Measurements from ENCODE around the gene FOS. TPM values are rescaled to one million over a fixed set of nuclear protein-coding genes. Genes with fewer than 3 reads are reported as not detected.
A peak's percentile ranks its signal among the peaks of the same experiment; 100 is the strongest.

Gene FOS
- total RNA-seq, 2 experiments from 2014 or later = 1,565 to 1,685 TPM

- Histone ChIP-seq H3K27ac (ENCODE audit: low read depth in 1 of 2, low read length in 2 of 2) (no peak overlapping the region), H3K4me1 (ENCODE audit: insufficient read depth, low read length) (peaks cover 58% of the 10 kb centered on the region), H3K27me3 (ENCODE audit: control insufficient read depth in 1 of 2, insufficient read depth in 2 of 2, low read length in 2 of 2) (no peaks in the 10 kb centered on the region), H3K36me3 (ENCODE audit: insufficient read depth, low read length) (no peaks in the 10 kb centered on the region), H3K4me3 (ENCODE audit: low read length) (no peak overlapping the region), H3K9me3 (ENCODE audit: control insufficient read depth in 1 of 2, insufficient read depth in 1 of 2, low read length in 2 of 2) (no peaks in the 10 kb centered on the region)
- Mint-ChIP-seq H3K4me3 (no peak overlapping the region), H3K27ac (peak overlapping the region; percentile 59), H3K36me3 (ENCODE audit: low read depth) (no peaks in the 10 kb centered on the region), H3K27me3 (no peaks in the 10 kb centered on the region), H3K9me3 (no peaks in the 10 kb centered on the region), H3K4me1 (ENCODE audit: low read depth) (peaks cover 71% of the 10 kb centered on the region)
- ATAC-seq (ENCODE audit: poor library complexity) (no peak), DNase-seq (no peak)
- CTCF ChIA-PET = interaction anchor here (1.6 to 4.0 kb wide), 2 partner anchors 17 to 53 kb away, joined by 6 to 28 read pairs; no protein-coding TSS in a partner anchor
- TF ChIP-seq CTCF (IDR thresholded peaks at IDR 0.05) = no peak
- POLR2A ChIA-PET = interaction anchor here (2.3 kb wide), 1 partner anchor 64 kb away, joined by 21 read pairs; no protein-coding TSS in a partner anchor
- intact Hi-C loops (cut with DNase I, micrococcal nuclease) = loop anchor here in 1 of 2 experiments (5.0 kb wide), 1 partner anchor 99 kb away; no protein-coding TSS in a partner anchor
Observed at GRCh38 chr14:75231320-75231719, 47.3 kb upstream of the FOS start.

GRCh38 chr14:75232191-75232590 is 46.4 kb upstream of the FOS start:
- CTCF ChIA-PET = interaction anchor here (0.6 to 4.0 kb wide), 20 partner anchors 9 to 91 kb away, joined by 3 to 32 read pairs (median 5); partner anchors contain the start of gene FOS
- no peaks in the 10 kb centered on the region for H3K36me3 ChIP-seq (ENCODE audit: insufficient read depth, low read length)
- peaks cover 58% of the 10 kb centered on the region for H3K4me1 ChIP-seq (ENCODE audit: insufficient read depth, low read length)
- TF ChIP-seq CTCF (IDR thresholded peaks at IDR 0.05) = no peak
- H3K4me3 ChIP-seq (ENCODE audit: low read length) = no peak overlapping the region
- POLR2A ChIA-PET = interaction anchor here (1.3 to 2.3 kb wide), 6 partner anchors 15 to 63 kb away, joined by 4 to 21 read pairs (median 11); no protein-coding TSS in a partner anchor
- ATAC-seq (ENCODE audit: poor library complexity) (no peak), DNase-seq (no peak)
- no peaks in the 10 kb centered on the region for H3K9me3 ChIP-seq (ENCODE audit: control insufficient read depth in 1 of 2, insufficient read depth in 1 of 2, low read length in 2 of 2)
- no peaks in the 10 kb centered on the region for H3K9me3 Mint-ChIP-seq
- H3K36me3 Mint-ChIP-seq (ENCODE audit: low read depth) = no peaks in the 10 kb centered on the region
- intact Hi-C loops (cut with DNase I, micrococcal nuclease) = loop anchor here (1.0 to 5.0 kb wide), 7 partner anchors 15 to 100 kb away; no protein-coding TSS in a partner anchor
- H3K27ac ChIP-seq (ENCODE audit: low read depth in 1 of 2, low read length in 2 of 2) = peak overlapping the region in 1 of 2 donors; percentile 1
- H3K4me3 Mint-ChIP-seq = no peak overlapping the region
- H3K4me1 Mint-ChIP-seq (ENCODE audit: low read depth) = peaks cover 63% of the 10 kb centered on the region
- no peaks in the 10 kb centered on the region for H3K27me3 ChIP-seq (ENCODE audit: control insufficient read depth in 1 of 2, insufficient read depth in 2 of 2, low read length in 2 of 2)
- H3K27ac Mint-ChIP-seq = peak overlapping the region; percentile 70
- no peaks in the 10 kb centered on the region for H3K27me3 Mint-ChIP-seq

GRCh38 chr14:75232597-75232996 is 46.0 kb upstream of the FOS start:
- H3K36me3 Mint-ChIP-seq (ENCODE audit: low read depth) = no peaks in the 10 kb centered on the region
- no peaks in the 10 kb centered on the region for H3K9me3 Mint-ChIP-seq
- CTCF ChIA-PET = interaction anchor here (0.6 to 4.0 kb wide), 21 partner anchors 8 to 101 kb away, joined by 3 to 32 read pairs (median 5); partner anchors contain the start of gene FOS
- peak overlapping the region; percentile 3 for H3K4me3 Mint-ChIP-seq
- POLR2A ChIA-PET = interaction anchor here (1.3 to 2.3 kb wide), 6 partner anchors 15 to 63 kb away, joined by 4 to 21 read pairs (median 11); no protein-coding TSS in a partner anchor
- Histone ChIP-seq H3K9me3 (ENCODE audit: control insufficient read depth in 1 of 2, insufficient read depth in 1 of 2, low read length in 2 of 2) (no peaks in the 10 kb centered on the region), H3K4me1 (ENCODE audit: insufficient read depth, low read length) (peaks cover 58% of the 10 kb centered on the region), H3K4me3 (ENCODE audit: low read length) (no peak overlapping the region), H3K36me3 (ENCODE audit: insufficient read depth, low read length) (no peaks in the 10 kb centered on the region), H3K27ac (ENCODE audit: low read depth in 1 of 2, low read length in 2 of 2) (peak overlapping the region in 1 of 2 donors; percentile 1), H3K27me3 (ENCODE audit: control insufficient read depth in 1 of 2, insufficient read depth in 2 of 2, low read length in 2 of 2) (peaks cover 0 to 2% of the 10 kb centered on the region in 2 experiments)
- H3K27me3 Mint-ChIP-seq = no peaks in the 10 kb centered on the region
- peak; percentile 41 for TF ChIP-seq CTCF (IDR thresholded peaks at IDR 0.05)
- ATAC-seq (ENCODE audit: poor library complexity) = peak; percentile 90
- peak; percentile 21 to 90 (median 46) for DNase-seq
- peak overlapping the region; percentile 70 for H3K27ac Mint-ChIP-seq
- intact Hi-C loops (cut with DNase I, micrococcal nuclease) = loop anchor here (1.0 to 5.0 kb wide), 7 partner anchors 14 to 100 kb away; no protein-coding TSS in a partner anchor
- H3K4me1 Mint-ChIP-seq (ENCODE audit: low read depth) = peaks cover 65% of the 10 kb centered on the region

All from CD4-positive, alpha-beta T cell (primary cell).